ENCODE results near the gene PAGE5.

DNA sequence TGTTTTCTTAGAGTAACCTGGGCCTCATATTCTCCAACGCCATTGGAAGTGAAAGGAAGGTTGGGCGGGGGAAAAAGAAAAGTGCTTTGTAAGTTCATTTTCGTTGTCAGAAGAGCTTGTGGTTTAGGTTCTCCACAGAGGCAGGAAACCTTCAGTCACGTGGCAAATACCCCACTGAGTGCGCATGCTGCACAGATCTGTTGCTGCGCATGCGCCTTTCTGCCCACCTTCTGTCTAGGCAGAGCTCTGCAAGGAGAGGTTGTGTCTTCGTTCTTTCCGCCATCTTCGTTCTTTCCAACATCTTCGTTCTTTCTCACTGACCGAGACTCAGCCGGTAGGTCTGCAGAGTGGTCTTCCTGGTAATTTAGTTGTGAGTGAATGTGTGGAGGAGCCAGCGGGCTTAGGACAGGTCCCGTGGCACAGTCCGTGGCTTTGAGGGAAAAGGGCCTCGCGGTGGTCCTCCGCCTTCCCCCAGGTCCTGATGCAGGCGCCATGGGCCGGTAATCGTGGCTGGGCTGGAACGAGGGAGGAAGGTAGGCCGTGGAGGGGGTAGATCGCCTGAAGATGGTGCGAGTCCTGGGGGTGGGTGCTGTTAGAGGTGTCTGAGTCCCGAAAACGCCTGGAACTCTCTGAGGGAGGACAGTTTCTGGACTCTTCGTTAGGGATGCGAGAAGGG lies at the start of gene PAGE5:
- TF ChIP-seq EP300 (IDR thresholded peaks at IDR 0.05) (no peak), POLR2A (IDR thresholded peaks at IDR 0.05) (no peak), POLR2AphosphoS5 (IDR thresholded peaks at IDR 0.05) (no peak)
- TF ChIP-seq, protein P1, sequence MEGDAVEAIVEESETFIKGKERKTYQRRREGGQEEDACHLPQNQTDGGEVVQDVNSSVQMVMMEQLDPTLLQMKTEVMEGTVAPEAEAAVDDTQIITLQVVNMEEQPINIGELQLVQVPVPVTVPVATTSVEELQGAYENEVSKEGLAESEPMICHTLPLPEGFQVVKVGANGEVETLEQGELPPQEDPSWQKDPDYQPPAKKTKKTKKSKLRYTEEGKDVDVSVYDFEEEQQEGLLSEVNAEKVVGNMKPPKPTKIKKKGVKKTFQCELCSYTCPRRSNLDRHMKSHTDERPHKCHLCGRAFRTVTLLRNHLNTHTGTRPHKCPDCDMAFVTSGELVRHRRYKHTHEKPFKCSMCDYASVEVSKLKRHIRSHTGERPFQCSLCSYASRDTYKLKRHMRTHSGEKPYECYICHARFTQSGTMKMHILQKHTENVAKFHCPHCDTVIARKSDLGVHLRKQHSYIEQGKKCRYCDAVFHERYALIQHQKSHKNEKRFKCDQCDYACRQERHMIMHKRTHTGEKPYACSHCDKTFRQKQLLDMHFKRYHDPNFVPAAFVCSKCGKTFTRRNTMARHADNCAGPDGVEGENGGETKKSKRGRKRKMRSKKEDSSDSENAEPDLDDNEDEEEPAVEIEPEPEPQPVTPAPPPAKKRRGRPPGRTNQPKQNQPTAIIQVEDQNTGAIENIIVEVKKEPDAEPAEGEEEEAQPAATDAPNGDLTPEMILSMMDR (IDR thresholded peaks at IDR 0.05) = no peak

All from sigmoid colon (tissue), 4 donors.